AG04449 (cell line): ENCODE measurements around the gene PLXNA3.

Experiments
- CTCF ChIA-PET: fragments of 350-600 bp; formaldehyde crosslinking; extraction: SDS; loops from one replicate; lab custom pipeline; 2021; ENCODE audit warnings: antibody characterized with exemption; lab: Yijun Ruan, JAX
- POLR2A ChIA-PET: fragments of 400-600, 350-600 bp; formaldehyde crosslinking; extraction: SDS; loops from one replicate; lab custom pipeline; 2020; ENCODE audit warnings: antibody characterized with exemption, inconsistent platforms; lab: Yijun Ruan, JAX
- DNase-seq: peaks from one replicate; pipeline ENCODE4 v3.0.0-alpha.2; 2010; ENCODE audit warnings: low read depth, low spot score
- H3K4me3 ChIP-seq: 2 replicates; pipeline ENCODE4 v1.5.1; 2011; ENCODE audit warnings: low read depth, mild to moderate bottlenecking, control low read depth, low read length
- TF ChIP-seq, protein P1 (sequence below): IDR thresholded peaks from one replicate; pipeline ENCODE4 v1.5.1; 2011; ENCODE audit warnings: mild to moderate bottlenecking, moderate library complexity, low read length, control low read depth, inconsistent platforms; ENCODE audit not compliant: insufficient read depth; ENCODE audit errors: missing control alignments

Gene PLXNA3

DNA sequence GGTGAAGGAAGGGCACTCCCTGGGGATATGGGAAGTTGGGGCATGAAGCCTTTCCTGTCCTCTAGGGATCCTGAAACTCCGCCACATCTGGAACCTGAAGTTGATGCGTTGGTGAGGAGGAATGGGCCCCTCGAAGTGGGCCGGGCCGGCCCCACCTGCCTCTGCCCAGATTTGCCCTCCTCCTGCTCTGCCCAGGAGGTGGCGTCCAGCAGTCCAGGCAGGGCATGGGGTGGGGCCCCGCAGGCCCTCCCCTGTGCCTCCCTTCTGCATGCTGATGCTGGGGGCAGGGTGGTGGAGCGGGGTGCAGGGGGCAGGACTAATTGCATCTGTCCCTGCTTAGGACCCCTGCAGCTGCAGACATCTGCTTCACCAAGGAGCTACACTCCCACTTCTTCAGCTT is 44.9 kb upstream of the PLXNA3 start:
- POLR2A ChIA-PET, result no interaction called here
- no peak for DNase-seq
- CTCF ChIA-PET, result no interaction called here
- TF ChIP-seq, protein P1, sequence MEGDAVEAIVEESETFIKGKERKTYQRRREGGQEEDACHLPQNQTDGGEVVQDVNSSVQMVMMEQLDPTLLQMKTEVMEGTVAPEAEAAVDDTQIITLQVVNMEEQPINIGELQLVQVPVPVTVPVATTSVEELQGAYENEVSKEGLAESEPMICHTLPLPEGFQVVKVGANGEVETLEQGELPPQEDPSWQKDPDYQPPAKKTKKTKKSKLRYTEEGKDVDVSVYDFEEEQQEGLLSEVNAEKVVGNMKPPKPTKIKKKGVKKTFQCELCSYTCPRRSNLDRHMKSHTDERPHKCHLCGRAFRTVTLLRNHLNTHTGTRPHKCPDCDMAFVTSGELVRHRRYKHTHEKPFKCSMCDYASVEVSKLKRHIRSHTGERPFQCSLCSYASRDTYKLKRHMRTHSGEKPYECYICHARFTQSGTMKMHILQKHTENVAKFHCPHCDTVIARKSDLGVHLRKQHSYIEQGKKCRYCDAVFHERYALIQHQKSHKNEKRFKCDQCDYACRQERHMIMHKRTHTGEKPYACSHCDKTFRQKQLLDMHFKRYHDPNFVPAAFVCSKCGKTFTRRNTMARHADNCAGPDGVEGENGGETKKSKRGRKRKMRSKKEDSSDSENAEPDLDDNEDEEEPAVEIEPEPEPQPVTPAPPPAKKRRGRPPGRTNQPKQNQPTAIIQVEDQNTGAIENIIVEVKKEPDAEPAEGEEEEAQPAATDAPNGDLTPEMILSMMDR, result no peak
- no peak overlapping the region for H3K4me3 ChIP-seq

DNA sequence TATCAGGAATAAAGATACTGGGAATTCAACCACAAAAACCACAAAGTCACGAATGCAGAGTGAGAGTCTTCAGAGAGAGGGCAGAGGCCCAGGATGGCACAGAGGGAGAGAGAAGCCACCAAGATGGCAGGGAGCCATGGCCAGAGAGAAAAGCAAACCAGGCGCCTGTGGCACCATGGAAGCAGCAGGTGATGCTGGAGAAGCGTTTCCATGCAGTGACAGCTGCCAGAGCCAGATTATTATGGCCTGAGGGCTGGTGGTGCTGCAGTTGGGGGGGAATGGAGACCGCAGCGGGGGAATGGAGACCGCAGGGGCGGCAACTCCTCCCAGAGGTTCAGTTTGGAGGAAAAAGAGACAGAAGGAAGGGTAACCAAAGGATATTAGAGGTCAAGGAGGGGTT is 40.9 kb upstream of the PLXNA3 start:
- ChIA-PET POLR2A (no interaction called here), CTCF (no interaction called here)
- DNase-seq, result no peak
- H3K4me3 ChIP-seq, result no peak overlapping the region
- TF ChIP-seq, protein P1, result no peak

DNA sequence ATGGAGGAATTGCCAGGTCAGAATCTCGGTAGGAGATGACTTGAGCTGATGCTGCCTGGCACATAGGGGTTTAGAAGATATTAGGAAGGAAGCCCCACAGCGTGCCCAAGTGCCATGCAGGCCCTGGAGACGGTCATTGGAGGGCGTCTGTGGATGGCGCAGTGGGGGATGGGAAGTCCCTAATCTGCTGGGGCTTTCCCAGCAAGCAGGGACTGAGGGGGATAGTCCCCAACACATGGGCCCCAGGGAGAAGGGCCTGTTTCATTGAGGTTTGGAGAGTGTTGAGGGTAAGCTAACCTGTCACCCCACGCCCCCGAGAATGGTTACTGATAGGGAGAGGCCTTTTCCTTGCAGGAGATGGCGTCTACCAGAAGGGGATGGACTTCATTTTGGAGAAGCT is 38.9 kb upstream of the PLXNA3 start:
- CTCF ChIA-PET, result interaction anchor here (1.0 kb wide), 1 partner anchor 113 kb away, joined by 3 read pairs; no protein-coding TSS in a partner anchor
- no peak overlapping the region for H3K4me3 ChIP-seq
- TF ChIP-seq, protein P1, result no peak
- POLR2A ChIA-PET, result no interaction called here
- DNase-seq, result no peak

DNA sequence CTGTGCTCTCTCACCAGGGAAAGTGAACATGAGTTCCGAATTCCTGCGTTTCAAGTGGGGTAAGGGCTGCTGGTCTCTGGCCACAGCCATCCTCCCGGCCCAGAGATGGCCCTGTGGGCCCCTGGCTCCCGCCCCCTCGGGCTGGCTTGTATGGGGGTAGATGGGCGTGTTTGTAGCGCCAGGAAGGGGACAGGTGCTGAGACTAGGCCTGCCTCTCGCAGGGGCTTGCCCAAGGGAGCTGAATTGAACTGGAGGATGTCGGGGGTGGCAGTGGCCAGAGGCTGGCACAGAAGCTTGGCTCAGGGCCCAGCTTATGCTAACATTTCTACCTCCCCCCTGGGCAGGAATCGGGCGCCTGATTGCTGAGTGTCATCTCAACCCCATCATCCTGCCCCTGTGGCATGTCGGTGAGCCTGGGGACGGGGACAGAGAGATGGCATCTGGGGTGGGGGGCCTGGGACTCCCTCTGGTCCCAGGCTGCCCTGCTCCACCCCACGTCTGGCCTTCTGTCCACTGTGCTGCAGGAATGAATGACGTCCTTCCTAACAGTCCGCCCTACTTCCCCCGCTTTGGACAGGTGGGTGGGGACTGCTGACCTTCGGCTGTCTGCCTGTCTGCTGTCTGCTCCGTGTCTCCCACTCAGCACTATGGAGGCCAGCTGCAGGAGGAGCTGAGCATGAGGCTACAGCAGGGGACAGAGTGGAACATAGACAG is 38.2 kb upstream of the PLXNA3 start:
- TF ChIP-seq, protein P1, result no peak
- CTCF ChIA-PET, result no interaction called here
- H3K4me3 ChIP-seq, result no peak overlapping the region
- POLR2A ChIA-PET, result no interaction called here
- DNase-seq, result no peak

DNA sequence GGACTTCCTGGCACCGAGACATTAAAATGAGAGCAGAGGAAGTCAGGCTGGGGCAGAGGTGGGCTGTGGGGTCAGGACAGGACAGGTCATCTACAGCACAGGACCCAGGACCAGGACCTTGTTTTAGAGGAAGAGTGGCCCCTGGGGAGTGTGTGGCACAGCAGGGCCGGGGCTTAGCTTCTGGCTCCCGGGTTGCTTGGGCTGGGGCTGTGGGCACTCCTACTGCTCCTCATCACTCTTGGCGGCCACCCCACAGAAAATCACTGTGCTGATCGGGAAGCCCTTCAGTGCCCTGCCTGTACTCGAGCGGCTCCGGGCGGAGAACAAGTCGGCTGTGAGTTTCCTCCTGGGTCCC is 37.7 kb upstream of the PLXNA3 start:
- POLR2A ChIA-PET, result no interaction called here
- TF ChIP-seq, protein P1, result no peak
- DNase-seq, result no peak
- CTCF ChIA-PET, result interaction anchor here (0.8 kb wide), 1 partner anchor 9 kb away, joined by 3 read pairs; no protein-coding TSS in a partner anchor
- no peak overlapping the region for H3K4me3 ChIP-seq

DNA sequence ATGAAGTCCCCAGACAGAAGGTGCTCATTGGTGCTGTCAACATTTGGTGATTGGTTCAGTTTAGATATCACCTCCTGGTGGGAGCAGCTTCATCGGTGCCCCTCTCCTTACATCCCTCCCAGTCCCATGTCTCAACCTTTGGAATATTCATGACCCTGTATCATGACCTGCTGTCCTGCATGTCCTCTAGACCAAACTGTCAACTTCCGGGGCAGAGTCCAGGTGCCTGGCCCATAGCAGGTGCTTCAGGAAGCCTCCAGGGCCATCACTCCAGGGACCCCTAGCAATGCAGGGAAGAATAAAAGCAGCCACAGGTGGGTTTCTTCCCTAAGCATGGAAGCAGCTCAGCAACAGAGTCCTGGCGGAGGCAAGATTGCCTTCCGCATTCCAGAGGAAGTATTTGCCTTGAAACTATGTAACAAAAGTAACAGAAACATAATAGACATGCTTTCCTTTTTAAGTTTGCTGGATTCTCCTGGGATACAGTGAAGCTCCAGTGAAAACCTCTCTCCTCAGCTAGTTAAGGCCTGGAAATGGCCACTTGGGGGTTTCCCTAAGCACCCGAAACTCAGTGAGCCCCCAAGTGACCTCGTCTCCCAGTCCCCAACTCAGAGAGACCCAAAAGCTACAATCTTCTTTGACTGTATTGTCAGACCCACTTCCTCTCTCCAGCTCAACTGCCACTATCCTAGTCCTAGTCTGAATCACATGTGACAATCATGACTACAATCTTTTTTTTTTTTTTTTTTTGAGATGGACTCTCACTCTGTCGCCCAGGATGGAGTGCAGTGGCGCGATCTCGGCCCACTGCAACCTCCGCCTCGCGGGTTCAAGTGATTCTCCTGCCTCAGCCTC is 30.9 kb upstream of the PLXNA3 start:
- H3K4me3 ChIP-seq, result no peak overlapping the region
- ChIA-PET POLR2A (no interaction called here), CTCF (interaction anchor here (1.0 kb wide), 1 partner anchor 18 kb away, joined by 3 read pairs; no protein-coding TSS in a partner anchor)
- DNase-seq, result no peak
- TF ChIP-seq, protein P1, result no peak
